Neural cell (in vitro differentiated cells): Measurements from ENCODE around the gene GALNT2. TPM values are rescaled to one million over a fixed set of nuclear protein-coding genes. Genes with fewer than 3 reads are reported as not detected.

Experiments
- H2AFZ ChIP-seq: fragments of 200-600, 300-800 bp; sonication (generic), shearing (Covaris generic); 2 replicates; pipeline ENCODE4 v1.6.0; 2014; ENCODE audit warnings: low read depth, mild to moderate bottlenecking, antibody characterized with exemption, low read length, moderate library complexity
- H3F3A ChIP-seq: fragments of 200-600 bp; shearing (Covaris generic); 2 replicates; pipeline ENCODE4 v1.6.1; 2016; ENCODE audit warnings: mild to moderate bottlenecking, moderate library complexity, mixed read lengths, antibody characterized with exemption, low read length; ENCODE audit not compliant: insufficient read depth, poor library complexity, severe bottlenecking
- H3K27ac ChIP-seq: fragments of 200-600, 300-800 bp; sonication (generic), shearing (Covaris generic); 2 replicates; pipeline ENCODE4 v1.5.1; 2014; ENCODE audit warnings: mild to moderate bottlenecking, low read length, moderate library complexity
- H3K27me3 ChIP-seq: fragments of 300-800, 200-600 bp; sonication (generic), shearing (Covaris generic); 2 replicates; pipeline ENCODE4 v1.6.0; 2014; ENCODE audit warnings: mild to moderate bottlenecking, low read depth, low read length, moderate library complexity; ENCODE audit not compliant: insufficient read depth
- H3K36me3 ChIP-seq: fragments of 300-800, 200-600 bp; sonication (generic), shearing (Covaris generic); 2 replicates; pipeline ENCODE4 v1.5.1; 2014; ENCODE audit warnings: mild to moderate bottlenecking, antibody characterized with exemption, low read length, moderate library complexity; ENCODE audit not compliant: insufficient read depth
- H3K4me2 ChIP-seq: fragments of 300-800, 200-600 bp; sonication (generic), shearing (Covaris generic); 2 replicates; pipeline ENCODE4 v1.6.0; 2014; ENCODE audit warnings: mild to moderate bottlenecking, low read length
- H3K4me3 ChIP-seq: fragments of 300-800, 200-600 bp; sonication (generic), shearing (Covaris generic); 2 replicates; pipeline ENCODE4 v1.5.1; 2014; ENCODE audit warnings: mild to moderate bottlenecking, low read length, moderate library complexity
- H3K79me2 ChIP-seq: fragments of 200-600 bp; shearing (Covaris generic); replicated peaks from 2 replicates; pipeline ENCODE4 v1.6.0; 2014; ENCODE audit warnings: mild to moderate bottlenecking, low read length, moderate library complexity; ENCODE audit not compliant: insufficient read depth
- H3K9ac ChIP-seq: fragments of 300-800, 200-600 bp; sonication (generic), shearing (Covaris generic); 2 replicates; pipeline ENCODE4 v1.6.1; 2016; ENCODE audit warnings: mild to moderate bottlenecking, low read length, mixed read lengths
- H3K9me2 ChIP-seq: fragments of 200-600 bp; shearing (Covaris generic); 2 replicates; pipeline ENCODE4 v1.6.1; 2016; ENCODE audit warnings: mild to moderate bottlenecking, low read length, mixed read lengths; ENCODE audit not compliant: insufficient read depth
- H3K9me3 ChIP-seq: fragments of 200-600, 300-800 bp; sonication (generic), shearing (Covaris generic); 2 replicates; pipeline ENCODE4 v1.6.1; 2016; ENCODE audit warnings: mild to moderate bottlenecking, mixed run types, low read length, moderate library complexity, mixed read lengths
- H4K20me1 ChIP-seq: fragments of 200-600 bp; shearing (Covaris generic); 2 replicates; pipeline ENCODE4 v1.6.1; 2016; ENCODE audit warnings: mild to moderate bottlenecking, mixed run types; ENCODE audit not compliant: insufficient read depth
- EP300 ChIP-seq: fragments of 450-650 bp; conservative IDR thresholded peaks from 2 replicates; pipeline ENCODE4 v1.6.1; 2014; ENCODE audit warnings: antibody characterized with exemption, mild to moderate bottlenecking, moderate library complexity; ENCODE audit not compliant: poor library complexity, severe bottlenecking
- EZH2 ChIP-seq: fragments of 200-600, 300-800 bp; shearing (Covaris generic), sonication (generic); IDR thresholded peaks from 2 replicates; pipeline ENCODE4 v1.6.1; 2014; ENCODE audit warnings: antibody characterized with exemption, low read length, borderline replicate concordance, mild to moderate bottlenecking; ENCODE audit not compliant: insufficient read depth, poor library complexity, severe bottlenecking
- MXI1 ChIP-seq: fragments of 450-650 bp; conservative IDR thresholded peaks from 2 replicates; pipeline ENCODE4 v1.6.1; 2014; ENCODE audit warnings: antibody characterized with exemption, mild to moderate bottlenecking; ENCODE audit not compliant: poor library complexity, severe bottlenecking
- POLR2AphosphoS5 ChIP-seq: IDR thresholded peaks from 2 replicates; pipeline ENCODE4 v1.6.1; 2012
- RAD21 ChIP-seq: fragments of 450-650 bp; conservative IDR thresholded peaks from 2 replicates; pipeline ENCODE4 v1.6.1; 2014; ENCODE audit warnings: antibody characterized with exemption, mild to moderate bottlenecking, moderate library complexity
- REST ChIP-seq: IDR thresholded peaks from 2 replicates; pipeline ENCODE4 v1.6.1; 2012; ENCODE audit warnings: borderline replicate concordance
- SMC3 ChIP-seq: fragments of 450-650 bp; conservative IDR thresholded peaks from 2 replicates; pipeline ENCODE4 v1.6.1; 2014; ENCODE audit warnings: antibody characterized with exemption, mild to moderate bottlenecking, moderate library complexity; ENCODE audit not compliant: poor library complexity
- TAF1 ChIP-seq: IDR thresholded peaks from 2 replicates; pipeline ENCODE4 v1.6.1; 2012; ENCODE audit warnings: low read depth
- polyA plus RNA-seq: library from polyadenylated mRNA; depleted of rRNA; stranded (reverse); fragments of >200 nt; gene quantifications from 2 replicates; pipeline ENCODE4 v1.2.3, GENCODE V29; 2014
- TF ChIP-seq, protein P1 (sequence below): fragments of 450-650 bp; IDR thresholded peaks from 2 replicates; pipeline ENCODE4 v1.5.1; 2014; ENCODE audit warnings: antibody characterized with exemption, mild to moderate bottlenecking, moderate library complexity; ENCODE audit not compliant: poor library complexity, severe bottlenecking

Gene GALNT2
- polyA plus RNA-seq, 1 donor from 2014 or later: 38.8 TPM

- Histone ChIP-seq H3K27me3 (no peaks in the 10 kb centered on the region), H3K9me2 (no peaks in the 10 kb centered on the region), H2AFZ (no peak overlapping the region), H3F3A (no peaks in the 10 kb centered on the region), H3K9me3 (no peaks in the 10 kb centered on the region), H3K36me3 (peaks cover 4% of the 10 kb centered on the region), H4K20me1 (no peaks in the 10 kb centered on the region), H3K79me2 (no peaks in the 10 kb centered on the region), H3K4me3 (no peak overlapping the region), H3K27ac (no peak overlapping the region), H3K9ac (no peak overlapping the region), H3K4me2 (no peak overlapping the region)
- TF ChIP-seq TAF1: no peak
- no peak for TF ChIP-seq POLR2AphosphoS5
- no peak for TF ChIP-seq SMC3
- no peak for TF ChIP-seq RAD21
- no peak for TF ChIP-seq EP300
Observed at GRCh38 chr1:230322967-230323547, 256.0 kb downstream of the GALNT2 start.

DNA sequence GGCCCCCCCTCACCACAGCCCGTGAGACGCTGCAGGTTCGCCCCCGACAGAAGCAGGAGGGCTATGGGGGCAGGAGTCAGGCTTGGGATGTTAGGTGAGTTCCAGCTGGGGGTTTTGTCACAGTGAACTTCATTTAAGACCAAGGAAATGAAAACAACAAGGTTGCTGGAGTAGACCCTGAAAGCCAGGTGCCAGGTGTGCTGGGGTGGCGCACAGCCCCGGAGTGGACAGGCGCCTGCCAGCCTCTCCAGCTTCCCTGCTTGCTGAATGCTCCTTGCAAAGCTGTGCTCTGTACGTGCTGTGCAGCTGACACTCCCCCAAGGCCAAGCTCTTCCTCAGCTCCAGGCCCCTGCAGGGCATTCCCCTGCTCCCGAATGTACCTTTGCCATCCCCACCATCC, 256.6 kb downstream of the GALNT2 start:
- no peaks in the 10 kb centered on the region for H3K27me3 ChIP-seq
- H3K9me2 ChIP-seq: no peaks in the 10 kb centered on the region
- no peaks in the 10 kb centered on the region for H3K9me3 ChIP-seq
- no peak overlapping the region for H3K4me3 ChIP-seq
- TF ChIP-seq, protein P1, sequence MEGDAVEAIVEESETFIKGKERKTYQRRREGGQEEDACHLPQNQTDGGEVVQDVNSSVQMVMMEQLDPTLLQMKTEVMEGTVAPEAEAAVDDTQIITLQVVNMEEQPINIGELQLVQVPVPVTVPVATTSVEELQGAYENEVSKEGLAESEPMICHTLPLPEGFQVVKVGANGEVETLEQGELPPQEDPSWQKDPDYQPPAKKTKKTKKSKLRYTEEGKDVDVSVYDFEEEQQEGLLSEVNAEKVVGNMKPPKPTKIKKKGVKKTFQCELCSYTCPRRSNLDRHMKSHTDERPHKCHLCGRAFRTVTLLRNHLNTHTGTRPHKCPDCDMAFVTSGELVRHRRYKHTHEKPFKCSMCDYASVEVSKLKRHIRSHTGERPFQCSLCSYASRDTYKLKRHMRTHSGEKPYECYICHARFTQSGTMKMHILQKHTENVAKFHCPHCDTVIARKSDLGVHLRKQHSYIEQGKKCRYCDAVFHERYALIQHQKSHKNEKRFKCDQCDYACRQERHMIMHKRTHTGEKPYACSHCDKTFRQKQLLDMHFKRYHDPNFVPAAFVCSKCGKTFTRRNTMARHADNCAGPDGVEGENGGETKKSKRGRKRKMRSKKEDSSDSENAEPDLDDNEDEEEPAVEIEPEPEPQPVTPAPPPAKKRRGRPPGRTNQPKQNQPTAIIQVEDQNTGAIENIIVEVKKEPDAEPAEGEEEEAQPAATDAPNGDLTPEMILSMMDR: no peak
- TF ChIP-seq REST (no peak), SMC3 (no peak), RAD21 (no peak), POLR2AphosphoS5 (no peak), EZH2 (no peak), MXI1 (no peak), EP300 (no peak), TAF1 (no peak)
- no peaks in the 10 kb centered on the region for H3F3A ChIP-seq
- no peak overlapping the region for H3K9ac ChIP-seq
- no peak overlapping the region for H3K27ac ChIP-seq
- no peaks in the 10 kb centered on the region for H4K20me1 ChIP-seq
- no peak overlapping the region for H3K4me2 ChIP-seq
- H2AFZ ChIP-seq: no peak overlapping the region
- H3K36me3 ChIP-seq: peaks cover 4% of the 10 kb centered on the region
- H3K79me2 ChIP-seq: no peaks in the 10 kb centered on the region
